T-helper 2 cell treated with Interferon-gamma antibody and Interleukin-4, amounts not matched to agents 100 ng/mL and 5 ng/mL, for 36 hours (primary cell): ENCODE measurements around the gene FAM124B. TPM values are rescaled to one million over a fixed set of nuclear protein-coding genes. Genes with fewer than 3 reads are reported as not detected.
"Not testable (repeated sequence)": the region's sequence is repeated elsewhere in the genome, so short reads cannot be mapped to it uniquely, and the experiment has no call there.

Experiments
- intact Hi-C: fragments of 100-400 bp; cut with micrococcal nuclease; formaldehyde crosslinking; loops from one replicate; pipeline ENCODE4 v1.15.1; 2023
- total RNA-seq: library from RNA; stranded (reverse); gene quantifications from 2 replicates; pipeline ENCODE4 v1.2.3, GENCODE V29; 2022

FAM124B gene
- total RNA-seq, 1 donor from 2014 or later, result 4.7 TPM

DNA sequence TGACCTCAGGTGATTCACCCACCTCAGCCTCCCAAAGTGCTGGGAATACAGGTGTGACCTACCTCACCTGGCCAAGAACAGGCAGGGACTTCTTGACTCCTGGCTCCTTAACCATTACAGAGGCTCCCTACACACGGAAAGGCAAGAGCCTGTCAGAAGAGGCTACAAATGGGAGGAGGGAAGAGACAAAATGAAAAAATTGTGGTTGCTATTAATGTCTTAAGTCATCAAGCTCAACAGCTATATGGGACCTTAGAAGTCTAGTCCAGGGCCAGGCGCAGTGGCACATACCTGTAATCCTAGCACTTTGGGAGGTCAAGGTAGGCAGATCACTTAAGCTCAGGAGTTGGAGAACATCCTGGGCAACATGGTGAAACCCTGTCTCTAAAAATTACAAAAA is 11.5 kb upstream of the FAM124B start:
- intact Hi-C loops, result no loop called here

DNA sequence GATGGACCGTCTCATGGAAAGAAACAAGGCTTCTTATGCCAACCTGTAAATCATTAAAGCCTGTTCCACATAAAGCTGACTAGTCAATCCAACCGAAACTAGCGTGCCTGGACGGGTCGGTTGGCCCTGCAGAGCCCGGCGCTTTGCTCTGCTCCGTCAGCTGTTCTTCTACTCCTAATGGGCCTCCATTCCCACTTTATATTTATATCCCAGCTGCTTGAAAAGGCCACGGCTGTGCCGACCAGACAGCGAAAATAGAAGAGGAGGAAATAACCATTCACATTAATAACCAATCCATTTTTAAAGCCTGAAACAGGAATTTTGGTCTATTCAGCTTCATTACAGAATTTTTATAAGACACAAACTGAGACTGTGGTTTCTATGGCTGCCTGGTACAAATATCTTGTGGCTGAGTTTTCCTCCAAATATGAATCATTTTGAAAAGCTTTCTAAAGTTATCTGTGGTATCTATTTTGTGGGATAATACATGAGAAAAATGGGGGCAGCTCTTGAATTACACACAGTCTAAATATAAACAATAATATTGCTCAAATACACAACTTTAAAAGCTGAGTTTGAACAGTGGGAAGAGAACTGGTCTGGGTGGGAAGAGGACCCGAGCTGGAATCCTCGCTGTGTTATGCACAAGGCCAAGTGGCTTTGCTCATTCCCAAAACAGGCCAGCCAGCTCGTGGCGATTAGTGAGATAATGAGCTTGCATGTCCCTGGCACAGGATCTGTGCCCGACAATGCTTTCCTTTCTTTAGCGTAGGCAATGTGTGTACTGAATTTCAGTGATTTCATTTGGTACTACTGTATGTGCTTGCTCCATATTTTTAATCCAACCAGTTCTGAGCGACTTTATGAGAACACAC is 10.5 kb upstream of the FAM124B start:
- intact Hi-C loops, result no loop called here

- intact Hi-C loops, result no loop called here
Measured at GRCh38 chr2:224410946-224411561, 9.1 kb upstream of the FAM124B start.

- intact Hi-C loops, result loop anchor here (10.0 kb wide), 1 partner anchor 384 kb away; no protein-coding TSS in a partner anchor
Measured at GRCh38 chr2:224408676-224409075, 6.8 kb upstream of the FAM124B start.

DNA sequence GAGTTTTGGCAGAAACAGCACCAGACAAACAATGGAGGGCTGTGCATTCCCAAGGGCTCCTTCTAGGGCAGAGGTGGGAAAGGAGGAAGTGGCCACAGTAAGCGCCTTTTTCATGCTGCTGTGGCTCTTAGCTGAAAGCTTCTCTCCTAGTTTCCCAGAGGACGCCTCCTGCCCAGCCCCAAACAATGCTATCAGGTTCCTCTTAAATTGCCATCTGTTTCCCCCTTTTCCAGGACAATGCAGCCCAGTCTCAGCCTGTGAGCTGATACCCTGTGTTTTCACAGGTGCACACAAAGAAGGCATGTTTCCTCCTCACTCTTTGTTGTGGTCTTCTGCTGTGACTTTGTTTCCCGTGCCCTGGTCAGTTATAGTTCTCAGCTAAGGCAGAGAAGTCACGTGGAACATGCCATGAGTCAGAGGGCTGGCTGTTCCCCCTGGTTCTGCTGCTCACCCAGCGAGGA is 5.4 kb upstream of the FAM124B start:
- intact Hi-C loops, result loop anchor here (10.0 kb wide), 1 partner anchor 382 kb away; no protein-coding TSS in a partner anchor

DNA sequence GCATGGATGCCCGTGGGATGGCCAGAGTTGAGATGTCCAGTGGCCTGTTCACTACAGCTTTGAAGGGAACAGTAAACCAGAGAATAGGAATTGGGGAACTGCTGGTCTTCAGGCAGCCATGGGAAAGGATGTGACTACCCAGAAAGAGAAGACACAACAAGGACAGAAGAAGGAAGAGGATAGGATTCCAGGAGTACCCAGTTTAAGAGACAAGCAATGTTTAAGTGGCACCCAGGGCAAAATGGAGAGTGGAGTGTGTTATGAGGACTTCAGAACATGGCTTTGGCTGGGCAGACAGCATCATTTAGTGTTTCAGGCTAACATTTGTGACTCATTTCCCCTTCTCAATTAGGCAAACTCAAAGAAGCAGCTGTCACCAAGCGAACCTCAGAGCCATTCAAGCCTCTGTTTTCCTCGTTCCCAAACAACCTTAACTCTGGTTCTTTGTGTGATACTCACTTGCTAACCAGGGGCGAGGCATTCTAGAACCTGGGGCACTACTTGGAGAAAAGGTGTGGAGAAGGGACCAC is 4.0 kb upstream of the FAM124B start:
- intact Hi-C loops, result loop anchor here (10.0 kb wide), 1 partner anchor 381 kb away; no protein-coding TSS in a partner anchor

DNA sequence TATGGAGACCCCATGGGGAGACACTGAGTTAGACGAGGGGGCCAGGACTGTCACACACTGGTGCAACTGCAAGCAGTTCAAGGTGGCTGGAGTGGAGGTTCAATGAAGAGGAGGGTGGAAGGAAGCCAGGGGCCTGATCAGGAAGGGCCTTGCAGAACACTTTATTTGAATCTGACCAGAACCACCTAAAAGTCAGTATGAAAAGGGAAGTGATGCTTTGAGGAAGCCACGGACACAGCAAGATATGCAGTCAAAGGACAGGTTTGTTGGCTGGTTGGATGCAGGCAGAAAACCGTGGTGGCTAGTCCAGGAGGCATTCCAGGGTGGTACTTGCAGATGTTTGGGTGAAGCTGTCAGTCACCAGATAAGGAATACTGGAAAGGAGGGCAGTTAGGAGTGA is 3.5 kb upstream of the FAM124B start:
- intact Hi-C loops, result loop anchor here (10.0 kb wide), 1 partner anchor 381 kb away; no protein-coding TSS in a partner anchor

DNA sequence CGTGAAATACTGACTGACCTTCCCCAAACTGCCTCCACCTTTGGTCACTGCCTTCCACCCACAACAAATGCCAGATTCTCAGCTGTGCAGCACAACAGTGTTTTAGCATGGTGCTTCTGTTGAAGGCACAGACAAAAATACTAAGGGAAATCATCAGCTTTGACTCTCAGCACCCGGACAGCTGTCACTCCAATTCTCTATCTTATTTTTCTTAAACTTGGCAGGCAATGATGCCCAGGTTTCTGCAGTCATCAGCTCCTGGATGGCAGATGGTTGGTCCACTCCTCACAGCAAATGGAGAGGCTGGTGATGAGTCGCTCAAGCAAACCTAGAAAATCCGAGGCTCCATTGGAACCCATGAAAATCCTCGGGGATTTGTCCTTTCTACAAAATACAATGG is 2.9 kb upstream of the FAM124B start:
- intact Hi-C loops, result loop anchor here (10.0 kb wide), 1 partner anchor 380 kb away; no protein-coding TSS in a partner anchor

- intact Hi-C loops, result loop anchor here (10.0 kb wide), 1 partner anchor 379 kb away; no protein-coding TSS in a partner anchor
Measured at GRCh38 chr2:224403657-224404056, 1.8 kb upstream of the FAM124B start.

GRCh38 chr2:224400886-224401632 is 848 bp downstream of the FAM124B start:
- intact Hi-C loops, result loop anchor here (1.0 to 10.0 kb wide), 3 partner anchors 32 to 376 kb away; partner anchors contain the start of gene CUL3

DNA sequence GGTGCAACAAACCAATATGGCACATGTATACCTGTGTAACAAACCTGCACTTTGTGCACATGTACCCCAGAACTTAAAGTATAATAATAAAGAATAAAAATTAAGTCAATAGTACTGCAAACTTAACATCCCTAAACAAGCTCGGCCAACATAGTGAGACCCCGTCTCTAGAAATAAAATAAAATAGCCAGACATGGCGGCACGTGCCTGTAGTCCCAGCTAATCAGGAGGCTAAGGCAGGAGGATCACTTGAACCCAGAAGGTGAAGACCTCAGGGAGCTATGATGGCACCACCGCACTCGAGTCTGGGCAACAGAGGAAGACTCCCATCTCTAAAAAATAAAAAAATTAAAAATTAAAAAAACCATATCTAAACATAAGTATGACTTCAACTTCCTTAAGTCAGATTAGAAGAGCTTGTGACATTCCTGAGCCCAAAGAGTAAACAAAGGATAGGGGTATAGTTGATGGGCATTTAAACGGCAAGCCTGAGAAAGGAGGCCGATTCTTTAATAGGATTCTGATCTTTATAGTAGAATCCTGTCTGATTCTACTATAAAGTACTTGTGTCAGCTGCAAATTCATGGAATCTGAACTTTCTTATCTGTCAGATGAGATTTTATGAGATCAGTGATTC is 1.6 kb downstream of the FAM124B start:
- intact Hi-C loops, result loop anchor here (1.0 to 10.0 kb wide), 2 partner anchors 185 to 375 kb away; partner anchors contain the start of gene CUL3

- intact Hi-C loops, result no loop called here
Measured at GRCh38 chr2:224398289-224398688, 3.6 kb downstream of the FAM124B start.

DNA sequence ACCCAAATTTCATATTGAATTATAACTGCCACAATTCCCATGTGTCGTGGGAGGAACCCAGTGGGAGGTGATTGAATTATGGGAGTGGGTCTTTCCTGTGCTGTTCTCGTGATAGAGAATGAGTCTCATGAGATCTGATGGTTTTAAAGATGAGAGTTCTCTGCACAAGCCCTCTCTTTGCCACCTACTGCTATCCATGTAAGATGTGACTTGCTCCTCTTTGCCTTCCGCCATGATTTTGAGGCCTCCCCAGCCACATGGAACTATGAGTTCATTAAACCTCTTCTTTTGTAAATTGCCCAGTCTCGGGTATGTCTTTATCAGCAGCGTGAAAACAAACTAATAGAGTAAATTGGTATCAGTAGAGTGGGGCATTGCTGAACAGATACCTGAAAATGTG is 4.8 kb downstream of the FAM124B start:
- intact Hi-C loops, result not testable (repeated sequence)

DNA sequence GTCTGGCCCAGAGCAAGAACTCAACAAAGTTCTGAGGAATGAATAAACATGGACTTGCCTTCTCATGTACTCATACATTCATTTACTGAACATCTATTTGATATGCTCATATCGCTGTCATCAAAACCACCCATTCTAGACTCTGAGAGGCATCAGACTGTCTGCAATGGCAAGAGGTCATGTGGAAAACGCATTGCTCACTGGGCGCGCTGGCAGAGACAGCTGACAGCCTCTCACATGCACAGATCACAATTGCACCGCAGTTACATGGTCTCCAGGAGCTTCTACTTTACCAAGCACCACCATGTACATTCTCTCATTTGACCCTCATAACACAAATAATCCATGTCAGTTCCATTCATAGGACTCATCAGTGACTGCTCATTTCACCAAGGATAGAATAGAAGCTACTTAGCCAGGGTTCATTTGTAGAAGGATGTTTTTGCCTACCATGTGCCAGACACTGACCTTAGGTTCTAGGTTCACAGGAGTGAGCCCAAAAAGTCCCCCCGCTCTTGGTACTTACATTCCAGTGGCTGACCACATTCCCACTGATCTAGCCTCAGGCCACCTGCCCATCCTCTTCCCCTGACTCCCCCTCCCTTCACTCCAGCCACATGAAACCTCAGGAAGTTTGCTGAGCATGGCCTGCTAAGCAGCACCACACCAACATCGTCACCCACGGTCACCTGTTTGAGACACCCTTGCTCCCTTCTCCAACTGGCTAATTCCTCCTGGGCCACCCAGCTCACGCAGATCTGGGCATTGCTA is 6.1 kb downstream of the FAM124B start:
- intact Hi-C loops, result no loop called here

DNA sequence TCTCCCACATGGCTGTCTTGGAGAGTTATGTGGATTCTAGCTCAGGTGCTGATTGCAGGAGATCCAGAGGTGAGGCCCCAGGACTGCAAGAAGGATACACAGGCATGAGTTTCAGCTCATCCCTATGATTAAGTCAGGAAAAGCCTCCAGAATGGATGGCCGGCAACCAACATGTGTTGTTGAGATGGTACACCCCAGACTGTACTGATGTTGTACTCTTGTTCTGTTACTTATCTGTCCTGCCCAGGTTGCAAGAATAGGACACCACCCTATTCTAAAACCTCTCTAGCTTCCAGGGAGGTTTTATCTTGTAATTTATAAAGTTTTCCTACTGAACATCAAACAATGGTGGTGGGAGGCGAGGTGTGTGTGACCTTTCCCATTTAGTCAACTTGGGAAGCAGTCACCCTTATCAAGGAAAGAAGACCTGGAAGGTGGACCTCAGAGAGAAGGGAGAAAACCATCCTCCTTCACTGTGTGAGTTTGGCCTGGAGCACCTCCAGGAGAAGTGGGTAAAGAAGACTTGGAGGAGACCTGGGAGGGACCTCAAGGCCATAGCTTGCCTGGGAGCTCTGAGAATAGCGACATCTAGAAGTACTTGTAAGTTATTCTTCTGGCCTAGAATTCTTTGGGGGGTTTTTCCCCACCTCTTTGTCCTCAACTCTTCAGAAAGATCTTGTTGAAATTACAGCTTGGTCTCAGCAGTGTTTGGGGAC is 8.6 kb downstream of the FAM124B start:
- intact Hi-C loops, result no loop called here

- intact Hi-C loops, result no loop called here
Measured at GRCh38 chr2:224392545-224392944, 9.4 kb downstream of the FAM124B start.

GRCh38 chr2:224389317-224389716 is 12.6 kb downstream of the FAM124B start:
- intact Hi-C loops, result no loop called here

GRCh38 chr2:224386876-224387275 is 15.0 kb downstream of the FAM124B start:
- intact Hi-C loops, result no loop called here

DNA sequence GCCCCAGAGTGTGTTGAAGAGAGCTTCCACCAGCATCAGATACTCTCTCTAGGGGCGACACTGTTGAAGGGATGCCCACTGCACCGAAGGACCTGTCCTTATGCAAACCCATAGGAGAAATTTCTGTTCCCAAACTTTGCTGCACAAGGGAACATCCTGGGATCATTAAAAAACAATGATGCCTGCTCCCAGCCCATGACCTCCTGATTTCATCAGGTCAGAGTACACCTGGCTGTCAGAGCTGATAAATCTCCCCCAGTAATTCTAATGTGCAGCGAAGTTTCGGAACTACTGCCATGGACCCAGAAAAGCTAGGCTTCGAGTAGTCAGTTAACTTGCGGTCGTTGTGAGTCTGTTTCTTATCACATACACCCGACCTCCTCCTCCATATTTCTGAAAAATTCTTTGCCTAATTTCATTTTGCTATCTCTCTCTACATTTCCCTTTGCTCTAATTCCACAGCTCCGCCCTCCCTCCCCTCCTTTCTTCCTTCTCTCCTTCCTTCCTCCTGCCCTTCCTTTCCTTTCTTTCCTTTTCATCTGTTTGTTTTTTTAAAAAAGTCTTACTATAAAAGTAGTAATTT is 18.8 kb downstream of the FAM124B start:
- intact Hi-C loops, result no loop called here
